ENCODE results near the gene ZBTB20.

The ZBTB20 gene

GRCh38 chr3:114716126-114716525 lies 431.0 kb downstream of the ZBTB20 start:
- TF ChIP-seq SPI1 (IDR thresholded peaks at IDR 0.05; ENCODE audit: borderline replicate concordance, low read depth) (no peak), GABPA (IDR thresholded peaks at IDR 0.05; ENCODE audit: low read depth) (no peak), CTCF (IDR thresholded peaks at IDR 0.05; ENCODE audit: insufficient read depth, low read length) (no peak), POLR2AphosphoS5 (IDR thresholded peaks at IDR 0.05; ENCODE audit: low read depth) (no peak)
- TF ChIP-seq, protein P1, sequence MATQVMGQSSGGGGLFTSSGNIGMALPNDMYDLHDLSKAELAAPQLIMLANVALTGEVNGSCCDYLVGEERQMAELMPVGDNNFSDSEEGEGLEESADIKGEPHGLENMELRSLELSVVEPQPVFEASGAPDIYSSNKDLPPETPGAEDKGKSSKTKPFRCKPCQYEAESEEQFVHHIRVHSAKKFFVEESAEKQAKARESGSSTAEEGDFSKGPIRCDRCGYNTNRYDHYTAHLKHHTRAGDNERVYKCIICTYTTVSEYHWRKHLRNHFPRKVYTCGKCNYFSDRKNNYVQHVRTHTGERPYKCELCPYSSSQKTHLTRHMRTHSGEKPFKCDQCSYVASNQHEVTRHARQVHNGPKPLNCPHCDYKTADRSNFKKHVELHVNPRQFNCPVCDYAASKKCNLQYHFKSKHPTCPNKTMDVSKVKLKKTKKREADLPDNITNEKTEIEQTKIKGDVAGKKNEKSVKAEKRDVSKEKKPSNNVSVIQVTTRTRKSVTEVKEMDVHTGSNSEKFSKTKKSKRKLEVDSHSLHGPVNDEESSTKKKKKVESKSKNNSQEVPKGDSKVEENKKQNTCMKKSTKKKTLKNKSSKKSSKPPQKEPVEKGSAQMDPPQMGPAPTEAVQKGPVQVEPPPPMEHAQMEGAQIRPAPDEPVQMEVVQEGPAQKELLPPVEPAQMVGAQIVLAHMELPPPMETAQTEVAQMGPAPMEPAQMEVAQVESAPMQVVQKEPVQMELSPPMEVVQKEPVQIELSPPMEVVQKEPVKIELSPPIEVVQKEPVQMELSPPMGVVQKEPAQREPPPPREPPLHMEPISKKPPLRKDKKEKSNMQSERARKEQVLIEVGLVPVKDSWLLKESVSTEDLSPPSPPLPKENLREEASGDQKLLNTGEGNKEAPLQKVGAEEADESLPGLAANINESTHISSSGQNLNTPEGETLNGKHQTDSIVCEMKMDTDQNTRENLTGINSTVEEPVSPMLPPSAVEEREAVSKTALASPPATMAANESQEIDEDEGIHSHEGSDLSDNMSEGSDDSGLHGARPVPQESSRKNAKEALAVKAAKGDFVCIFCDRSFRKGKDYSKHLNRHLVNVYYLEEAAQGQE (IDR thresholded peaks at IDR 0.05; ENCODE audit: insufficient replicate concordance, low read depth) = no peak
- H3K4me3 ChIP-seq (replicated peaks; ENCODE audit: insufficient read depth, low read length) = no peak overlapping the region
- no peak overlapping the region for H3K27ac ChIP-seq (replicated peaks)
- no peaks in the 10 kb centered on the region for H3K27me3 ChIP-seq (ENCODE audit: insufficient read depth, poor library complexity, severe bottlenecking)
- DNase-seq (ENCODE audit: low read depth in 1 of 2, low spot score in 1 of 2) = no peak

GRCh38 chr3:114714957-114715460 lies 432.1 kb downstream of the ZBTB20 start:
- Histone ChIP-seq H3K4me3 (replicated peaks; ENCODE audit: insufficient read depth, low read length) (no peak overlapping the region), H3K27me3 (ENCODE audit: insufficient read depth, poor library complexity, severe bottlenecking) (no peaks in the 10 kb centered on the region), H3K27ac (replicated peaks) (no peak overlapping the region)
- TF ChIP-seq POLR2AphosphoS5 (IDR thresholded peaks at IDR 0.05; ENCODE audit: low read depth) = no peak
- TF ChIP-seq SPI1 (IDR thresholded peaks at IDR 0.05; ENCODE audit: borderline replicate concordance, low read depth) = no peak
- TF ChIP-seq, protein P1 (IDR thresholded peaks at IDR 0.05; ENCODE audit: insufficient replicate concordance, low read depth) = no peak
- TF ChIP-seq GABPA (IDR thresholded peaks at IDR 0.05; ENCODE audit: low read depth) = no peak
- no peak for TF ChIP-seq CTCF (IDR thresholded peaks at IDR 0.05; ENCODE audit: insufficient read depth, low read length)
- no peak for DNase-seq (ENCODE audit: low read depth in 1 of 2, low spot score in 1 of 2)

GRCh38 chr3:114714237-114714636 lies 432.9 kb downstream of the ZBTB20 start:
- no peaks in the 10 kb centered on the region for H3K27me3 ChIP-seq (ENCODE audit: insufficient read depth, poor library complexity, severe bottlenecking)
- H3K27ac ChIP-seq (replicated peaks) = no peak overlapping the region
- no peak overlapping the region for H3K4me3 ChIP-seq (replicated peaks; ENCODE audit: insufficient read depth, low read length)
- TF ChIP-seq CTCF (IDR thresholded peaks at IDR 0.05; ENCODE audit: insufficient read depth, low read length) (no peak), SPI1 (IDR thresholded peaks at IDR 0.05; ENCODE audit: borderline replicate concordance, low read depth) (no peak), POLR2AphosphoS5 (IDR thresholded peaks at IDR 0.05; ENCODE audit: low read depth) (no peak), GABPA (IDR thresholded peaks at IDR 0.05; ENCODE audit: low read depth) (no peak)
- TF ChIP-seq, protein P1 (IDR thresholded peaks at IDR 0.05; ENCODE audit: insufficient replicate concordance, low read depth) = no peak
- no peak for DNase-seq (ENCODE audit: low read depth in 1 of 2, low spot score in 1 of 2)
